Neural crest cell (in vitro differentiated cells): Measurements from ENCODE around the gene SLC66A1. TPM values are rescaled to one million over a fixed set of nuclear protein-coding genes. Genes with fewer than 3 reads are reported as not detected.

ENCODE experiments used
- DNase-seq: peaks from one replicate; pipeline ENCODE4 v3.0.0; 2021; ENCODE audit warnings: low read depth, mixed read lengths, low spot score
- H3K27ac Mint-ChIP-seq: one replicate; pipeline ENCODE4 v1.8.0; 2021; ENCODE audit warnings: mild to moderate bottlenecking, mixed read lengths; ENCODE audit not compliant: unreplicated experiment
- H3K27me3 Mint-ChIP-seq: 2 replicates; pipeline ENCODE4 v1.8.0; 2021; ENCODE audit warnings: low read depth, mild to moderate bottlenecking, mixed read lengths
- H3K36me3 Mint-ChIP-seq: 2 replicates; pipeline ENCODE4 v1.8.0; 2021; ENCODE audit warnings: low read depth, mild to moderate bottlenecking, mixed read lengths
- H3K4me1 Mint-ChIP-seq: 2 replicates; pipeline ENCODE4 v1.8.0; 2021; ENCODE audit warnings: mixed read lengths
- H3K4me3 Mint-ChIP-seq: one replicate; pipeline ENCODE4 v1.8.0; 2021; ENCODE audit warnings: mild to moderate bottlenecking, mixed read lengths
- H3K9me3 Mint-ChIP-seq: 2 replicates; pipeline ENCODE4 v1.8.0; 2021; ENCODE audit warnings: mixed read lengths
- total RNA-seq: library from RNA; stranded (reverse); gene quantifications from 2 replicates; pipeline ENCODE4 v1.2.1, GENCODE V29; 2021
- TF ChIP-seq, protein P1 (sequence below): fragments of 200-600 bp; sonication (generic); conservative IDR thresholded peaks from 2 replicates; pipeline ENCODE4 v1.5.0; 2021; ENCODE audit warnings: antibody characterized with exemption, mild to moderate bottlenecking

SLC66A1 gene
- total RNA-seq, 1 donor from 2014 or later = 27.4 TPM

DNA sequence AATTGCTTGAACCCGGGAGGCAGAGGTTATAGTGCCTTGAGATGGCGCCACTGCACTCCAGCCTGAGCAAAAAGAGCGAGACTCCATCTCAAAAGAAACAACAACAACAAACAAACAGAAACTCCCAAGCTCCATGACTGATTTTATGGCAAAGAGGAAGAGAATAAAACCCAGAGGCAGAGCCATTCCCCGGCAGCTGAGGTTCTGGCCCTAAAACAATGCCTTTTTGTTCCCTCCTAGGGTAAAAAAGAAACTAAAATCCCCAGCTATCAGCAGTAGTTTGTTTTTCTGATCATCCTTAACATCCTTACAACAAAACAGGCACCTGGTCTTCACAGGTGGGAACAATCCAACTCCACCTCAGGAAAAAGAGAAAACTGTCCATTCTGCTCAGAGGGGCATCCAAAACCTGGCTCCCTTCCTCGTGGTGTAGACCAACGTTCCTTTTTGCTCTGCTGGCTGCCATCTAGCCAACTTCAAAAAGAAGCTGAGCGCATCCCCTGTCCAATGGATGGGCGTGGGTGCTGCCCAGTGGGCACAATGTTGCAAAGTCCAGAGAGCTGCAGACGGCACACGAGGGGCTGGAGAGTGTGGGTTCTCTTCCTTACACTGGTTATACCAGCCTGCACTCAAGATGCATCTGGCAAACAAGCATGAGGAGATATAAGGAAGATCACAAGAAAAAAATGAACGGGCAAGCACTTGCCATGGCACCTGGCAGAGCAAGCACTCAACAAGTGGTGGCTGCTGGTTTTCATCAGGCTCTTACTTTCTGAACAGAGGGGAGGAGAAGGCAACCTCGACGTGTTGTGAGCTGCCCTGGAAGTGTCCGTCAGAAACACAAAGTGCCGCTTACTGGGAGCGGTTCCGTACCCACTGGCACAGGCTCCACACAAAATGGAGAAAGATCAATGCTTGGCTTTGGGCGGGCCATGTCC lies 54.7 kb downstream of the SLC66A1 start:
- H3K4me1 Mint-ChIP-seq = peaks cover 10% of the 10 kb centered on the region
- no peaks in the 10 kb centered on the region for H3K9me3 Mint-ChIP-seq
- no peak overlapping the region for H3K4me3 Mint-ChIP-seq
- TF ChIP-seq, protein P1, sequence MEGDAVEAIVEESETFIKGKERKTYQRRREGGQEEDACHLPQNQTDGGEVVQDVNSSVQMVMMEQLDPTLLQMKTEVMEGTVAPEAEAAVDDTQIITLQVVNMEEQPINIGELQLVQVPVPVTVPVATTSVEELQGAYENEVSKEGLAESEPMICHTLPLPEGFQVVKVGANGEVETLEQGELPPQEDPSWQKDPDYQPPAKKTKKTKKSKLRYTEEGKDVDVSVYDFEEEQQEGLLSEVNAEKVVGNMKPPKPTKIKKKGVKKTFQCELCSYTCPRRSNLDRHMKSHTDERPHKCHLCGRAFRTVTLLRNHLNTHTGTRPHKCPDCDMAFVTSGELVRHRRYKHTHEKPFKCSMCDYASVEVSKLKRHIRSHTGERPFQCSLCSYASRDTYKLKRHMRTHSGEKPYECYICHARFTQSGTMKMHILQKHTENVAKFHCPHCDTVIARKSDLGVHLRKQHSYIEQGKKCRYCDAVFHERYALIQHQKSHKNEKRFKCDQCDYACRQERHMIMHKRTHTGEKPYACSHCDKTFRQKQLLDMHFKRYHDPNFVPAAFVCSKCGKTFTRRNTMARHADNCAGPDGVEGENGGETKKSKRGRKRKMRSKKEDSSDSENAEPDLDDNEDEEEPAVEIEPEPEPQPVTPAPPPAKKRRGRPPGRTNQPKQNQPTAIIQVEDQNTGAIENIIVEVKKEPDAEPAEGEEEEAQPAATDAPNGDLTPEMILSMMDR = no peak
- no peak for DNase-seq
- no peak overlapping the region for H3K27ac Mint-ChIP-seq
- no peaks in the 10 kb centered on the region for H3K27me3 Mint-ChIP-seq
- H3K36me3 Mint-ChIP-seq = no peaks in the 10 kb centered on the region

DNA sequence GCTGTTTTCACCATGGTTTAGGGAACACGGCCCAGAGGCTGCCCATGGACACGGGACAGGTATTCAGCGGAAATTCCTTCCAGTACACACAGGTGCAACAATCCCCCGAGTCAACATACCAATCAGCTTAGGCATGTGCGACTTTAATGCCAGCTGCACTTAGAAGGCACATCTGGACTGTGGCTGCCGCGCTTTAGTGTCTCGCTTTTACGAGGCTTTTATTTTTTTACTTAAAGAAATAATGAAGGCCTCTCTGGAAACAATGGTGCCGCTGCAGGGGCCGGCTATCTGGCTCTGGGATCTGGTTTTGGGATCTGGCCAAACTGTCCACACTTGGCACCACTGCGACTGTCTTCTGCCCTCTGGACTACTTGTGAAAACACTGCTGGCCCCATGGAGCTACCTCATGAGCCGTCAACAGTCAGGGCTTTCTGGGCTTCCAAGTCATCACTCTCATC lies 55.5 kb downstream of the SLC66A1 start:
- Mint-ChIP-seq H3K27me3 (no peaks in the 10 kb centered on the region), H3K4me3 (no peak overlapping the region), H3K36me3 (no peaks in the 10 kb centered on the region), H3K27ac (no peak overlapping the region), H3K9me3 (no peaks in the 10 kb centered on the region), H3K4me1 (peaks cover 10% of the 10 kb centered on the region)
- TF ChIP-seq, protein P1 = no peak
- DNase-seq = no peak

DNA sequence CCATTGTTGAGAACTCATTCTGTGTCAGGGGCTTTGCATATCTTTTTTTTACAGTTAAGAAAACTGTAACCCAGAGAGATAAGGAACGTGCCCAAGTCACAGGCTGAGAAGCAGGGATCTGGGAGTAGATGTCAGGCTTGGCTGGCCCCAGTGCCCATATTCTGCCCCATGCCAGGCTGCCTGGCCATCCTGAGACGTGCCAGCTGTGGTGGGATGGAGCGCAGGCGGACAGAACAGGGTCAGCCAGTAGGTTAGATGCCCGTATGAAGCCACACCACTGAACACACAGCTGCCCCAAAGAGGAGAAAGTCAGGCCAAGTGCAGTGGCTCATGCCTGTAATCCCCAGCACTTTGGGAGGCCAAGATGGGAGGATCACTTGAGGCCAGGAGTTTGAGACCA lies 55.9 kb downstream of the SLC66A1 start:
- Mint-ChIP-seq H3K4me3 (no peak overlapping the region), H3K27me3 (no peaks in the 10 kb centered on the region), H3K27ac (no peak overlapping the region), H3K4me1 (peaks cover 10% of the 10 kb centered on the region), H3K9me3 (no peaks in the 10 kb centered on the region), H3K36me3 (no peaks in the 10 kb centered on the region)
- TF ChIP-seq, protein P1 = no peak
- DNase-seq = no peak

DNA sequence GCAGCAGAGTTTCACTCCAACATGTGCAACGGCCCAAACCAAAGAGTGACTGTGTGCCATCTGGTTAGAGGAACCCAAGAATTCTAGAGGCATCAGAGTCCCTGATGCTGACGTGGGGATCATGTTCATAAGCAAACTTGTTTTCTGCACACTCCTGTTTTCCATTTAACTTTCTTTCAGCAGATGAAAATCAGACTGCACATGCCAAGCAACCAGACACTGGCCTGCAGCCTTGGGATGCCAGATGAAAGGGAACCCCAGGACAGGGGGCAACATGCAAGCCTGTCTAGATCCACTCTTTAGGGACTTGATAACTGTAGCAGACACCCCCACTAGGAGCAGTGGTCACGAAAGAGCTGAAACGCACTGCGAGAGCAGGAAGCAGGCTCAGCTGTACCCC lies 56.8 kb downstream of the SLC66A1 start:
- no peak for DNase-seq
- TF ChIP-seq, protein P1 = no peak
- H3K4me1 Mint-ChIP-seq = peaks cover 10% of the 10 kb centered on the region
- H3K9me3 Mint-ChIP-seq = no peaks in the 10 kb centered on the region
- H3K27me3 Mint-ChIP-seq = no peaks in the 10 kb centered on the region
- H3K4me3 Mint-ChIP-seq = no peak overlapping the region
- no peaks in the 10 kb centered on the region for H3K36me3 Mint-ChIP-seq
- no peak overlapping the region for H3K27ac Mint-ChIP-seq

DNA sequence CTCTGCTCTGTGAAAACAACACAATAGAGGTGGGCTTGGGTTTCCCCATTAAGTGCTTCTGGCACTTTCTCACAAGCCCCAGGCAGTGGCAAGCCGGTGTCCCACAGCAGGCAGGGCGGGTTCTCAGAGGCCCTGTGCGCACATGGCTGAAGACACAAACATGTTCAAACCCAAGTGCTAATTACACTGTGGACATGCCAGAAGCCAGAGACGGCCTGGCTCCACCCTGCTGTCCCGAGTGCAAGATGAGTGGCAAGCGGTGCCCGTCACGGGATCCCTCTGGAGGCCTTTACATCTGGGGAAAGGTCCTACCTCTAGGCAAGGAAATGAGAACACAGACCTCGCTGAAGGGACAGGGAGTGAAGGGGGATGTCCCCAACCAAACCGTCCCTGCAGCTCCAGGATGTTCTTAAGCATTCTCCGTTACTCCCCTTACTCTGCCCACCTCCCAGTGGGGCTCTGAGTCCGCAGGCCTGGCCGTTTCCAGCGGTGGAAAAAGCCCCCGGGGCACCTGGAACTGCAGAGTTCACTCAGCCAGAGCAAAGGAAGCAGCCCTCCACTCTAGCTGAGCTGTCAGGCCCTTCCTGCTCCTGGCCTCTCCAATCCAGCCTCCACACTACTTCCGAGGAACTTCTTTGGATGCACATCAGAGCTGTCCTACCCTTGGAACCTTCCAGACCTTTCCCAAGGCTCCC lies 57.4 kb downstream of the SLC66A1 start:
- DNase-seq = no peak
- H3K9me3 Mint-ChIP-seq = no peaks in the 10 kb centered on the region
- H3K4me3 Mint-ChIP-seq = no peak overlapping the region
- TF ChIP-seq, protein P1 = no peak
- H3K27me3 Mint-ChIP-seq = no peaks in the 10 kb centered on the region
- H3K4me1 Mint-ChIP-seq = peaks cover 10% of the 10 kb centered on the region
- H3K36me3 Mint-ChIP-seq = no peaks in the 10 kb centered on the region
- no peak overlapping the region for H3K27ac Mint-ChIP-seq
